ENCODE measurements around the gene DCLRE1B.

Gene DCLRE1B

GRCh38 chr1:113858418-113858817 is 46.7 kb upstream of the DCLRE1B start:
- ATAC-seq, result no peak
- TF ChIP-seq OSR1 (CRISPR knock-in tag; IDR thresholded peaks at IDR 0.05), result no peak
- TF ChIP-seq TCF4 (CRISPR knock-in tag; IDR thresholded peaks at IDR 0.05; ENCODE audit: borderline replicate concordance), result no peak
- no peak for TF ChIP-seq RARB (CRISPR knock-in tag; IDR thresholded peaks at IDR 0.05)
- TF ChIP-seq TOX (CRISPR knock-in tag; IDR thresholded peaks at IDR 0.05; ENCODE audit: borderline replicate concordance), result no peak
- TF ChIP-seq ZFP30 (CRISPR knock-in tag; IDR thresholded peaks at IDR 0.05), result no peak
- no peak for TF ChIP-seq GLIS3 (CRISPR knock-in tag; IDR thresholded peaks at IDR 0.05)
- TF ChIP-seq ZFP3 (CRISPR knock-in tag; IDR thresholded peaks at IDR 0.05), result no peak
- no peak for TF ChIP-seq BACH2 (CRISPR knock-in tag; IDR thresholded peaks at IDR 0.05; ENCODE audit: borderline replicate concordance)
- no peak for TF ChIP-seq POU6F1 (CRISPR knock-in tag; IDR thresholded peaks at IDR 0.05; ENCODE audit: borderline replicate concordance, low read depth)
- TF ChIP-seq TSHZ2 (CRISPR knock-in tag; IDR thresholded peaks at IDR 0.05), result no peak
- TF ChIP-seq CSRNP3 (CRISPR knock-in tag; IDR thresholded peaks at IDR 0.05), result no peak
- no peak for TF ChIP-seq ZNF565 (CRISPR knock-in tag; conservative IDR thresholded peaks at IDR 0.05; ENCODE audit: low read depth)

GRCh38 chr1:113858982-113859381 is 46.1 kb upstream of the DCLRE1B start:
- TF ChIP-seq RARB (CRISPR knock-in tag; IDR thresholded peaks at IDR 0.05), result no peak
- no peak for TF ChIP-seq ZC3H10 (CRISPR knock-in tag; IDR thresholded peaks at IDR 0.05)
- TF ChIP-seq TSHZ2 (CRISPR knock-in tag; IDR thresholded peaks at IDR 0.05), result no peak
- no peak for TF ChIP-seq CSDC2 (CRISPR knock-in tag; IDR thresholded peaks at IDR 0.05)
- no peak for TF ChIP-seq CSRNP3 (CRISPR knock-in tag; IDR thresholded peaks at IDR 0.05)
- TF ChIP-seq BACH2 (CRISPR knock-in tag; IDR thresholded peaks at IDR 0.05; ENCODE audit: borderline replicate concordance), result no peak
- no peak for TF ChIP-seq PATZ1 (CRISPR knock-in tag; IDR thresholded peaks at IDR 0.05; ENCODE audit: borderline replicate concordance)
- no peak for TF ChIP-seq ZNF565 (CRISPR knock-in tag; conservative IDR thresholded peaks at IDR 0.05; ENCODE audit: low read depth)
- no peak for TF ChIP-seq CREB5 (CRISPR knock-in tag; IDR thresholded peaks at IDR 0.05; ENCODE audit: low read depth)
- TF ChIP-seq TOX (CRISPR knock-in tag; IDR thresholded peaks at IDR 0.05; ENCODE audit: borderline replicate concordance), result no peak
- TF ChIP-seq TCF4 (CRISPR knock-in tag; IDR thresholded peaks at IDR 0.05; ENCODE audit: borderline replicate concordance), result no peak
- TF ChIP-seq GLIS3 (CRISPR knock-in tag; IDR thresholded peaks at IDR 0.05), result no peak
- no peak for TF ChIP-seq ZNF70 (CRISPR knock-in tag; IDR thresholded peaks at IDR 0.05)
- TF ChIP-seq ZNF8 (CRISPR knock-in tag; IDR thresholded peaks at IDR 0.05), result no peak
- TF ChIP-seq ZFP30 (CRISPR knock-in tag; IDR thresholded peaks at IDR 0.05), result no peak
- no peak for TF ChIP-seq ZFP3 (CRISPR knock-in tag; IDR thresholded peaks at IDR 0.05)
- no peak for TF ChIP-seq ESRRG (CRISPR knock-in tag; IDR thresholded peaks at IDR 0.05)
- no peak for TF ChIP-seq POU6F1 (CRISPR knock-in tag; IDR thresholded peaks at IDR 0.05; ENCODE audit: borderline replicate concordance, low read depth)
- ATAC-seq, result no peak

All from SK-N-SH treated with all-trans-retinoic acid at 6 μM for 48 hours (cell line).